GM10266 (cell line): Measurements from ENCODE around the gene PER2.

ENCODE experiments used
- DNase-seq: peaks from one replicate; pipeline ENCODE4 v3.0.0; 2012; ENCODE audit errors: extremely low spot score
- TF ChIP-seq, protein P1 (sequence below): IDR thresholded peaks from 2 replicates; pipeline ENCODE4 v1.5.1; 2012; ENCODE audit warnings: mild to moderate bottlenecking, low read depth; ENCODE audit not compliant: control insufficient read depth, insufficient read depth; ENCODE audit errors: missing control alignments

Gene PER2

DNA sequence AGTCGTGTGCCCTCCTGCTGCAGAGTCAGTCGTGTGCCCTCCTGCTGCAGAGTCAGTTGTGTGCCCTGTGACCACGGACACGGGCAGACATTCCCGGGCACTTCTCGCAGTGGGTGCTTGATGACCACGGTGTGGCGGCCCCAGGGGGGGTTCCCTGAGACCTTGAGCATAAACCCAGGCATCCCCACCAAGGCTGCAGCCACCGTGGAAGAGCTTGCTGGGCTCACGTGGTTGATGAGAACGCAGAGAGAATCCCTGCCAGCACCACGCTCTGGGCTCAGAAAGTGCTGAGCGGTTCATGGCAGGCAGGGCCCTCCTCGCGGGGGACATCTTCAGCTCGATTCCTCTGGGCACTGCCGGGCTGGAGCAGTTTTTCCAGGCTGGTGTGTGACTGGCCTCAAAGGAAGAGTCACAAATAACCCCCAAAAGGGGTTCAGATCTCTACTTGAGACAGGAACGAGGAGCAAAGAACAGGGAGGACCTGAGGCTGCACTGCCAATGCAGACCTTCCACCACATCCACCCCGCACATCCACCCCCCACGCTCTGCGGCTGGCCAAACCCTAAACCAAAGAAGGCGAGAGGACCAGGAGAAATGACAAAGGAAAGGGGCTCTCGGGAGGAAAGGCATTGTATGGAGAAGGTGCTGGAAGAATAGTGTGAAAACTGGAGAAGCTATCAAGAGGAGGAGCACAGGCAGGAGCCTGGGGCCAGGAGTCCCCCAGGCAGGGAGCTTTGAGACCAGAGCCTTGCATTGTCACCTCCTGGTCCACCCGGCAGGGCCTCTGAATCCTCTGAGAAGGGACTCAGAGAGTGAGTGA is 8.4 kb upstream of the PER2 start:
- TF ChIP-seq, protein P1, sequence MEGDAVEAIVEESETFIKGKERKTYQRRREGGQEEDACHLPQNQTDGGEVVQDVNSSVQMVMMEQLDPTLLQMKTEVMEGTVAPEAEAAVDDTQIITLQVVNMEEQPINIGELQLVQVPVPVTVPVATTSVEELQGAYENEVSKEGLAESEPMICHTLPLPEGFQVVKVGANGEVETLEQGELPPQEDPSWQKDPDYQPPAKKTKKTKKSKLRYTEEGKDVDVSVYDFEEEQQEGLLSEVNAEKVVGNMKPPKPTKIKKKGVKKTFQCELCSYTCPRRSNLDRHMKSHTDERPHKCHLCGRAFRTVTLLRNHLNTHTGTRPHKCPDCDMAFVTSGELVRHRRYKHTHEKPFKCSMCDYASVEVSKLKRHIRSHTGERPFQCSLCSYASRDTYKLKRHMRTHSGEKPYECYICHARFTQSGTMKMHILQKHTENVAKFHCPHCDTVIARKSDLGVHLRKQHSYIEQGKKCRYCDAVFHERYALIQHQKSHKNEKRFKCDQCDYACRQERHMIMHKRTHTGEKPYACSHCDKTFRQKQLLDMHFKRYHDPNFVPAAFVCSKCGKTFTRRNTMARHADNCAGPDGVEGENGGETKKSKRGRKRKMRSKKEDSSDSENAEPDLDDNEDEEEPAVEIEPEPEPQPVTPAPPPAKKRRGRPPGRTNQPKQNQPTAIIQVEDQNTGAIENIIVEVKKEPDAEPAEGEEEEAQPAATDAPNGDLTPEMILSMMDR: no peak
- DNase-seq: no peak

DNA sequence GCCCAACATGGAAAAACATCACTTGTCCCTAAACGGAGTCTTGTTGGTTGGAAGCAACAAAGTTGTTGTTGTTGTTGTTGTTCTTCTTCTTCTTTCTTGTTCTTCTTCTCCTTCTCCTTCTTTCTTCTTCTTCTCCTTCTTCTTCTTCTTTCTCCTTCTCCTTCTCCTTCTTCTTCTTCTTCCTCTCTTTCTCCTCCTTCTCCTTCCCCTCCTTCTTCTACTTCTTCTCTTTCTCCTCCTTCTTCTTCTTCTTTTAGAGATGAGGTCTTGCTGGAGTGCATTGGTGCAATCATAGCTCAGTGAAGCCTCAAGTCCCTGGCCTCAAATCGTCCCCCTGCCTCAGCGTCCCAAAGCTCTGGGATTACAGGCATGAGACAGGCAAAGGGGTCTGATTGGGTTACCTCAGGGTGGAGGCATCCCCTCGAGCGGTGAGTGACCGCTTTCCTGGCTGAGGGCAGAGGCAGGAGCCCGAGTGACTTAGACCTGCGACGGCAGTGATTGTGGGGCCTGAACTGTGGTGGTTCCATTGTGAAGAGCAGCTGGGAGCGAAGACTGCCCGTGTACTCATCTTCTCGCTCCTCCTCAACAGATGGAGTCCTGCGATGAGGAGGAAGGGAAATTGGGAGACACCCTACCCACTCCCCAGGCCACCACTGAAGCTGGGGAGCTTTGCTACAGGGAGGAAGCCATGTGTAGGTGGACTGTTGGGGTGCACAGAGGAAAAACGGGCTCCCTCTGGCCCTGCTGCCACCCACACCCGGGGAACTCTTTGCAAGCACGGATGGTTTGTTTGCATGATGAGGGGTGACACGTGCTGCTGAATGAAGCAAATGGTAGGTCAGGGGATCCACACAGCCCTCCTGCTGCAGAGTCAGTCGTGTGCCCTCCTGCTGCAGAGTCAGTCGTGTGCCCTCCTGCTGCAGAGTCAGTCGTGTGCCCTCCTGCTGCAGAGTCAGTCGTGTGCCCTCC is 7.0 kb upstream of the PER2 start:
- TF ChIP-seq, protein P1: no peak

DNA sequence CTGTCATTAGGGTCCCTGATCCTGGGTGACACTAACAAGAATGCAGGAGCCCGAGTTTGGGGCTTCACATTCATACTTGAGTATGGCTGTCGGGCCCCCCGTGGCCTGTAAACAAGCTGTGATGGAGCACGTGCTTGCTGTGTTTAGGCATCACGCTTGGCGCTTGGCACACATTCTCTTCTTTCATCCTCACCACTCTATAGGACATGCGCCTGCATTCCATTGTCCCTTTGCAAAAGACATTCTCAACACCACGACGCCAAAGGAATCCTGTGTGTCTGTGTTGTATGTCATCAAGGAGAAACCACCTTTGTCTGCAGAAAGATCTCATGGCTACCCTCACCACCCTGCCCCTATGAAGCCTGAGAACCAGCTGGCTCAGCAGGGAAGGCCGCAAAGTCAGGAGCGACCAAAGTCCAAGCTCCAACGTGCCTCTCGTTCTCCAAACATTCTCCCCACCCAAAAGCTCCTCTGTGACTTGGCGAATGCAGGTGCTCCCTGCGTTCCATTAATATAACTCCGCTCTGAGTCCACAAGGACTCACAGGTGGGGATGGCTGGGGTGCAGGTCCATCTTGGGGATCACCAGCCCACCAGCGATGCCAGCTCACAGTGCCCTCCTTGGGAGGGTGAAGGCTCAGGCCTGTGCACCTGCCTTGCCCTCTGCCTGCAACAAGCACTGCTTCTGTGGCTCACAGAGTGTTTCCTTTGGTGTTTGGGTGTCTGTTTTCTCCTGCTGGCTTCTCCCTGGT is 6.2 kb upstream of the PER2 start:
- TF ChIP-seq, protein P1: no peak
- no peak for DNase-seq

More for the DNA sequence above, 7.0 kb upstream of the PER2 start:
- DNase-seq: no peak

DNA sequence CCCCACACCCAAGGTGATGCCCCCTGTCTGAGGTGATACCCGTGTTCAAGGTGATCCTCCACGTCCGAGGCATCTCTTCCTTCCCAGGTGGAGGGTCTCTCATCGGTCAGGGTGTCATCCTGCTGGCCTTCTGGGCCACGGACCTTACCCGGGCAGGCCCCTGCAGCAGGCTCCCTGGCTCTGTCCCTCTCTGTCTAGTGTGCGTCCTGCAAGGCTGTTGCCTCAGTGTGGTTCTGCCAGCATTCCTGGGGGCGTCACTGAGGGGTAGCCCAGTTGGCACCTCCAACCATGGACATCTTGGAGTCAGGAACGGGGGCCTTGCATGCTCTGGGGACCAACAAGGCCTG is 5.6 kb upstream of the PER2 start:
- no peak for DNase-seq
- TF ChIP-seq, protein P1: no peak

DNA sequence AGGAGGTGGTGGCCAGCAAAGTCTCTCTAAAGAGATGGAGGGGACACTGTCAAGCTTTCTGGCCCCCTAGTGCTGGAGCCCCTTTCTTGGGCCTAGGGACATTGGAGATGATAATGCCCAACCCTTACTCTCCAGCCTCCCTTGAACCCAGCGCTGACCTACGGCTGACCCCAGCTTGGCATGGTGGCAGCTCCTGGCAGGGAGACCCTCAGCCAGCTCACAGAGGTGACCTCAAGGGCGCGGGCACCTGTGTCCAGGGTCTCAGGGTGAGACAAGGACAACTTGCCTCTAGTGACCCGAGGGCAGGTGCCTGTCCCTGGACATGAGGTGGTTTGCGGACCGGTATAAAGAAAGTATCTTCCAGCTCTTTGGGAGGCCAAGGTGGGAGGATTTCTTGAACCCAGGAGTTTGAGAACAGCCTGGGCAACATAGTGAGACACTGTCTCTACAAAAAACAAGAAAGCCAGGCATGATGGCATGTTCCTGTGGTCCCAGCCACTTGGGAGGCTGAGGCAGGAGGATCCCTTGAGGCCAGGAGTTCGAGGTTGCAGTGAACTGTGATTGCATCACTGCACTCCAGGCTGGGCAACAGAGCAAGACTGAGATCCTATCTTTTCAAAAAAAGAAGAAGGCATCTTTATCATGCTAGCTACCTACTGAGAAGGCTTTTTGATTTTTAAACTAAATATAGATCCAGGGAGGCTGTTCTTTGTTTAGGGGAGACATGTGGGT is 3.3 kb upstream of the PER2 start:
- DNase-seq: no peak
- TF ChIP-seq, protein P1: no peak

GRCh38 chr2:238290715-238291549 is 2.5 kb upstream of the PER2 start:
- TF ChIP-seq, protein P1: no peak
- no peak for DNase-seq
